MCF 10A (cell line): ENCODE results near the gene C4A. TPM values are rescaled to one million over a fixed set of nuclear protein-coding genes. Genes with fewer than 3 reads are reported as not detected.
"Not testable (repeated sequence)": the region's sequence is repeated elsewhere in the genome, so short reads cannot be mapped to it uniquely, and the experiment has no call there.

ENCODE experiments used
- BruUV-seq: library from RNA; stranded (reverse); fragments of 400-500 nt; replicated peaks from 2 replicates; lab custom pipeline; 2021; lab: Mats Ljungman, UMichigan
- CTCF ChIA-PET: fragments of 300-600 bp; sonication (Branson Sonifier 250); formaldehyde crosslinking; extraction: SDS; loops from one replicate; lab custom pipeline; 2021; ENCODE audit warnings: antibody characterized with exemption, inconsistent platforms; lab: Yijun Ruan, JAX
- POLR2A ChIA-PET: fragments of 300-600, 350-650 bp; sonication (Branson Sonifier 250); formaldehyde crosslinking; extraction: SDS; loops from one replicate; lab custom pipeline; 2020; ENCODE audit warnings: antibody characterized with exemption, inconsistent platforms; lab: Yijun Ruan, JAX
- DNase-seq: peaks from one replicate; pipeline ENCODE4 v3.0.0-alpha.2; 2018; ENCODE audit not compliant: unreplicated experiment
- H3K27ac Mint-ChIP-seq: one replicate; pipeline ENCODE4 v1.8.0; 2022; ENCODE audit warnings: mild to moderate bottlenecking, low read depth, mixed read lengths; ENCODE audit not compliant: unreplicated experiment
- H3K27me3 Mint-ChIP-seq: one replicate; pipeline ENCODE4 v1.8.0; 2022; ENCODE audit warnings: mixed read lengths; ENCODE audit not compliant: insufficient read depth, unreplicated experiment
- H3K36me3 Mint-ChIP-seq: one replicate; pipeline ENCODE4 v1.8.0; 2022; ENCODE audit warnings: mild to moderate bottlenecking, moderate library complexity, mixed read lengths; ENCODE audit not compliant: insufficient read depth, unreplicated experiment
- H3K4me1 Mint-ChIP-seq: one replicate; pipeline ENCODE4 v1.8.0; 2022; ENCODE audit warnings: mixed read lengths; ENCODE audit not compliant: insufficient read depth, unreplicated experiment
- H3K4me3 Mint-ChIP-seq: one replicate; pipeline ENCODE4 v1.8.0; 2022; ENCODE audit warnings: mild to moderate bottlenecking, moderate library complexity, mixed read lengths; ENCODE audit not compliant: unreplicated experiment
- H3K9me3 Mint-ChIP-seq: one replicate; pipeline ENCODE4 v1.8.0; 2022; ENCODE audit warnings: mixed read lengths; ENCODE audit not compliant: unreplicated experiment
- intact Hi-C: fragments of 100-400 bp; cut with micrococcal nuclease; formaldehyde crosslinking; loops from 2 replicates; pipeline ENCODE4 v1.14.1; 2022
- total RNA-seq: library from RNA; stranded (reverse); gene quantifications from 2 replicates; pipeline ENCODE4 v1.2.3, GENCODE V29; 2022
- TF ChIP-seq, protein P1 (sequence below): fragments of 200-600 bp; IDR thresholded peaks from one replicate; pipeline ENCODE4 v1.8.0; 2022; ENCODE audit warnings: antibody characterized with exemption, mild to moderate bottlenecking; ENCODE audit not compliant: unreplicated experiment

The C4A gene
- total RNA-seq, 1 experiment from 2014 or later: 7.7 TPM

- H3K4me3 Mint-ChIP-seq, H3K4me1 Mint-ChIP-seq, H3K36me3 Mint-ChIP-seq, H3K27me3 Mint-ChIP-seq, H3K9me3 Mint-ChIP-seq, intact Hi-C loops, BruUV-seq, POLR2A ChIA-PET, CTCF ChIA-PET, DNase-seq, H3K27ac Mint-ChIP-seq: not testable (repeated sequence)
Observed at GRCh38 chr6:32044916-32045315, 63.1 kb downstream of the C4A start.

DNA sequence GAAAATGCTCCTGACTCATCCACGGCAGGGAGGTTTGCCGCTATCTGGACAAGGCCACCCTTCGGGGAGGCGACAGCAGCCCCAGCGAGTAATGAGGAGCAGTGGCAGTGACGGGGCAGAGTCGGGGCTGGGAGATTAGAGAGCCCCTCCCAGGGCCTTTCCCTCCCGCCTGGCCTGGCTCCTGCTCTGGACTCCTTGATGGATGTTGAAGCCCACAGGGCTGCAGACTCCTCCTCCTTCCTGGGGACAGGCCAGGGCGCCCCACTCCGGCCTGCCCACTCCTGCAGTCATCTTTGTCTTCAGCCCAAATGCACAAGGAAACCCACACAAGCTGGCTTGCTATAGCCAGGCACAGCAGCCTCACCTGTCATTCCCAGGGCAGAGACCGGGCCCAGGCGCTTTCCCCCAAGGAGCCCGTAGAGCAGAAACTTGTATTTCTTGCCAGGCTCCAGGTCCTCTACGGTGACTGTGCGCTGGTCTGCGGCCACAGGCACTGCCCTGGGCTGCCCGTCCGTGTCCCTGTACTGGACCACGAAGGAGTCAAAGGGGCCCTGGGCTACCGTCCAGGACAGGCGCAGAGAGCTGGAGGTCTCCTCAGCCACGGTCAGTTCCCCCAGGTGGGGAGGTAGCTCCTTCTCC lies 64.1 kb downstream of the C4A start:
- POLR2A ChIA-PET: interaction anchor here (0.7 to 0.8 kb wide), 2 partner anchors 8 to 31 kb away, joined by 3 read pairs; no protein-coding TSS in a partner anchor
- H3K4me1 Mint-ChIP-seq: peaks cover 10% of the 10 kb centered on the region
- no peaks in the 10 kb centered on the region for H3K36me3 Mint-ChIP-seq
- DNase-seq: no peak
- CTCF ChIA-PET: interaction anchor here (0.6 to 1.1 kb wide), 3 partner anchors 18 to 154 kb away, joined by 3 to 6 read pairs (median 3); partner anchors contain the start of gene FKBPL
- BruUV-seq: no TSS peak
- TF ChIP-seq, protein P1, sequence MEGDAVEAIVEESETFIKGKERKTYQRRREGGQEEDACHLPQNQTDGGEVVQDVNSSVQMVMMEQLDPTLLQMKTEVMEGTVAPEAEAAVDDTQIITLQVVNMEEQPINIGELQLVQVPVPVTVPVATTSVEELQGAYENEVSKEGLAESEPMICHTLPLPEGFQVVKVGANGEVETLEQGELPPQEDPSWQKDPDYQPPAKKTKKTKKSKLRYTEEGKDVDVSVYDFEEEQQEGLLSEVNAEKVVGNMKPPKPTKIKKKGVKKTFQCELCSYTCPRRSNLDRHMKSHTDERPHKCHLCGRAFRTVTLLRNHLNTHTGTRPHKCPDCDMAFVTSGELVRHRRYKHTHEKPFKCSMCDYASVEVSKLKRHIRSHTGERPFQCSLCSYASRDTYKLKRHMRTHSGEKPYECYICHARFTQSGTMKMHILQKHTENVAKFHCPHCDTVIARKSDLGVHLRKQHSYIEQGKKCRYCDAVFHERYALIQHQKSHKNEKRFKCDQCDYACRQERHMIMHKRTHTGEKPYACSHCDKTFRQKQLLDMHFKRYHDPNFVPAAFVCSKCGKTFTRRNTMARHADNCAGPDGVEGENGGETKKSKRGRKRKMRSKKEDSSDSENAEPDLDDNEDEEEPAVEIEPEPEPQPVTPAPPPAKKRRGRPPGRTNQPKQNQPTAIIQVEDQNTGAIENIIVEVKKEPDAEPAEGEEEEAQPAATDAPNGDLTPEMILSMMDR: no peak
- intact Hi-C loops: no loop called here
- no peak overlapping the region for H3K27ac Mint-ChIP-seq
- H3K4me3 Mint-ChIP-seq: no peak overlapping the region
- H3K27me3 Mint-ChIP-seq: no peaks in the 10 kb centered on the region
- H3K9me3 Mint-ChIP-seq: no peaks in the 10 kb centered on the region

DNA sequence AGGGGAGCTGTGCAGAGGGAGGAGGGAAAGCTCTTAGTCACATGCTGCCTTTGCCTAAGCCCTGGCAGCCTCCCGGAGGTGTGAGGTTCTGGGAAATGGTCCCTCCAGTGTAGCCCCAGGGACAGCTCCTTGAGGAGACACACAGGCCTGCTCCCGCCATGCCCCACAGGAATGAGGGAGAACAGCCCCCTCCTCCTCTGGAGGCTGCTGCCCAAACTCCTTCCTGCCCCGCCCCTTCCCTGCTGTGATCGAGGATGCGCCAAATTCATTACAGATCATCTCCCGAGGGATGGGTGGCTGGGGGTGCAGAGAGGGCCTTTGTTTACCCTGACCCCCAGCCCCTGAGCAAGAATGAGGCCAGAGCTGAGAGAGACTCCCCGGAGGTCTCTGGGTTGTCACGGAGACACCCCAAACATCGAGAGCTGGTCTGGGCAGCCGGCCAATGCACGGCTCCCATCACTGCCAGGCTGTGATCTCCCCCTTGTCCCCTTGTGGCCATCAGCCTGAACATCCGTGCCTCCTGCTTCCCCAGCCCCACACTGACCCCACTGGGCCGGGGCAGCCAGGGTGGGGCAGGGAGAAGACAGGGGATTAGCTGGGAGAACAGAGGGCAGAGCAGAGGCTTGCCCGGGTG lies 64.7 kb downstream of the C4A start:
- DNase-seq: peak; percentile 25
- no TSS peak for BruUV-seq
- Mint-ChIP-seq H3K4me1 (peaks cover 10% of the 10 kb centered on the region), H3K4me3 (no peak overlapping the region), H3K36me3 (no peaks in the 10 kb centered on the region), H3K9me3 (no peaks in the 10 kb centered on the region), H3K27ac (no peak overlapping the region), H3K27me3 (no peaks in the 10 kb centered on the region)
- POLR2A ChIA-PET: interaction anchor here (0.7 to 0.8 kb wide), 2 partner anchors 9 to 30 kb away, joined by 3 read pairs; no protein-coding TSS in a partner anchor
- CTCF ChIA-PET: interaction anchor here (0.6 to 1.9 kb wide), 6 partner anchors 17 to 155 kb away, joined by 3 to 12 read pairs (median 4); partner anchors contain the start of gene FKBPL
- TF ChIP-seq, protein P1: no peak
- intact Hi-C loops: no loop called here

- TF ChIP-seq, protein P1: no peak
- intact Hi-C loops: no loop called here
- Mint-ChIP-seq H3K4me1 (peaks cover 10% of the 10 kb centered on the region), H3K27ac (no peak overlapping the region), H3K4me3 (no peak overlapping the region), H3K27me3 (no peaks in the 10 kb centered on the region), H3K36me3 (no peaks in the 10 kb centered on the region), H3K9me3 (no peaks in the 10 kb centered on the region)
- POLR2A ChIA-PET: interaction anchor here (1.2 kb wide), 1 partner anchor 75 kb away, joined by 3 read pairs; the partner anchor contains the start of gene DXO
- DNase-seq: peak; percentile 43
- CTCF ChIA-PET: interaction anchor here (0.6 to 1.9 kb wide), 12 partner anchors 11 to 498 kb away, joined by 3 to 12 read pairs (median 4); partner anchors contain the start of gene FKBPL
- no TSS peak for BruUV-seq
Observed at GRCh38 chr6:32047084-32047478, 65.2 kb downstream of the C4A start.
